ENCODE measurements around the gene SLC26A11.

DNA sequence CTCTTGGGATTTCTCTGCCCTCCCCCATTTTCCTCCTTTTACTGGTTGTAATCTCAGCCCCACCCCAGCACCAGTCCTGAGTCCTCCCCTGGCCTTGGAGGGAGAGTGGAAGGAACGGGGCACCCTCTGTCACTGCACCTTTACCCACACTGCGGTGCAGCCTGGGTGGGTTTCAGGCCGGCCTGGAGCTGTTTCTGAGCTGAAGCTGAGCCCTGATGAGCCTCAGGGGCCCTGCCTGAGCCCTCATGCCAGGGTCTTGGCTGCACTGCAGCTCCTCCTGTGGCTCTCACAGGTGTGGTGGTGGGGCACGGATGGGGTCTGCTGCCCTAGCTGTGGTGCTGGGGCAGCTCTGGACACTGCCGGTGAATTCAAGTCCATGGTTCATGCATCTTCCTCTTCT, 74.9 kb downstream of the SLC26A11 start:
- TF ChIP-seq, protein P1, sequence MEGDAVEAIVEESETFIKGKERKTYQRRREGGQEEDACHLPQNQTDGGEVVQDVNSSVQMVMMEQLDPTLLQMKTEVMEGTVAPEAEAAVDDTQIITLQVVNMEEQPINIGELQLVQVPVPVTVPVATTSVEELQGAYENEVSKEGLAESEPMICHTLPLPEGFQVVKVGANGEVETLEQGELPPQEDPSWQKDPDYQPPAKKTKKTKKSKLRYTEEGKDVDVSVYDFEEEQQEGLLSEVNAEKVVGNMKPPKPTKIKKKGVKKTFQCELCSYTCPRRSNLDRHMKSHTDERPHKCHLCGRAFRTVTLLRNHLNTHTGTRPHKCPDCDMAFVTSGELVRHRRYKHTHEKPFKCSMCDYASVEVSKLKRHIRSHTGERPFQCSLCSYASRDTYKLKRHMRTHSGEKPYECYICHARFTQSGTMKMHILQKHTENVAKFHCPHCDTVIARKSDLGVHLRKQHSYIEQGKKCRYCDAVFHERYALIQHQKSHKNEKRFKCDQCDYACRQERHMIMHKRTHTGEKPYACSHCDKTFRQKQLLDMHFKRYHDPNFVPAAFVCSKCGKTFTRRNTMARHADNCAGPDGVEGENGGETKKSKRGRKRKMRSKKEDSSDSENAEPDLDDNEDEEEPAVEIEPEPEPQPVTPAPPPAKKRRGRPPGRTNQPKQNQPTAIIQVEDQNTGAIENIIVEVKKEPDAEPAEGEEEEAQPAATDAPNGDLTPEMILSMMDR (IDR thresholded peaks at IDR 0.05; ENCODE audit: insufficient read depth, low read length, poor library complexity, severe bottlenecking) = no peak
- no peak for TF ChIP-seq EZH2phosphoT487 (conservative IDR thresholded peaks at IDR 0.05; ENCODE audit: low read length)
